Lower lobe of right lung (tissue), 2 donors: ENCODE measurements around the gene CELSR2. TPM values are rescaled to one million over a fixed set of nuclear protein-coding genes. Genes with fewer than 3 reads are reported as not detected.

Experiments
- ATAC-seq, 2 donors: fragments of 200-7000 bp; cut with Tn5 transposase; one replicate each; pipeline ENCODE4 v1.9.1; 2020 to 2022; ENCODE audit warnings: mild to moderate bottlenecking in 2 of 2, moderate library complexity in 2 of 2
- DNase-seq: peaks from one replicate; pipeline ENCODE4 v3.0.0-alpha.2; 2020
- H3K27ac ChIP-seq: fragments of 200-600 bp; one replicate; pipeline ENCODE4 v1.8.0; 2022
- H3K27me3 ChIP-seq: fragments of 200-600 bp; one replicate; pipeline ENCODE4 v1.8.0; 2022; ENCODE audit warnings: low read depth
- H3K36me3 ChIP-seq: fragments of 200-600 bp; one replicate; pipeline ENCODE4 v1.8.0; 2022; ENCODE audit warnings: mild to moderate bottlenecking
- H3K4me1 ChIP-seq: fragments of 200-600 bp; one replicate; pipeline ENCODE4 v1.8.0; 2022
- H3K4me3 ChIP-seq: fragments of 200-600 bp; one replicate; pipeline ENCODE4 v1.8.0; 2022; ENCODE audit warnings: mild to moderate bottlenecking
- H3K9me3 ChIP-seq: fragments of 200-600 bp; one replicate; pipeline ENCODE4 v1.8.0; 2022
- intact Hi-C: fragments of 100-400 bp; cut with DNase I; formaldehyde crosslinking; loops from one replicate; pipeline ENCODE4 v1.11.0; 2022
- total RNA-seq: library from RNA; stranded (reverse); fragmentation: NEBNext Ultra II Directional; extraction: Animal tissue kit (Norgen Biotek cat#: 25700); gene quantifications from one replicate; pipeline ENCODE4 v1.2.1, GENCODE V29; 2021
- TF ChIP-seq, protein P1 (sequence below): fragments of 200-600 bp; IDR thresholded peaks from one replicate; pipeline ENCODE4 v1.8.0; 2022; ENCODE audit warnings: antibody characterized with exemption, mild to moderate bottlenecking
- donor health status: DM: no; HTN: yes; CAD: no; lungs with severe emphysema.

Gene CELSR2
- total RNA-seq, 1 donor from 2014 or later = 7.2 TPM

DNA sequence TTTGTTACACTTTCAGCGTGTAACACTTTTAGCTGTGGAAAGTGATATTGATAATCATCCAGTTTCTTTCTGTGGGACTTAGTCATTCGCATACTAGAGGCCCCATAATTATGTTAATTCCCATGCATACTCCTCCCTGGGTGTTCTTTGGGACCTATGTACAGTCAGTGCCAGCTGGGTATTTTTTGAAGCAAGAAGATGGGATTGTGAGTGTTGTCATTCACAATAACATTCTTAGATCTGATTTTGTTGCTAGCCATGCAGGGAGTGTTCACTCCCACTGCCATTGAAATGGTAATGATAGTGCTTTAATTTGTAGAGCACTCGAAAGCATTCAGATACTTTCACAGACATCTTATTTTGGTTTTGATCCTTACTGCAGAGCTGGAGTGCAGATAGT is 24.0 kb upstream of the CELSR2 start:
- Histone ChIP-seq H3K4me3 (no peak overlapping the region), H3K36me3 (peaks cover 64% of the 10 kb centered on the region), H3K27me3 (no peaks in the 10 kb centered on the region), H3K27ac (no peak overlapping the region), H3K9me3 (no peaks in the 10 kb centered on the region), H3K4me1 (no peaks in the 10 kb centered on the region)
- TF ChIP-seq, protein P1, sequence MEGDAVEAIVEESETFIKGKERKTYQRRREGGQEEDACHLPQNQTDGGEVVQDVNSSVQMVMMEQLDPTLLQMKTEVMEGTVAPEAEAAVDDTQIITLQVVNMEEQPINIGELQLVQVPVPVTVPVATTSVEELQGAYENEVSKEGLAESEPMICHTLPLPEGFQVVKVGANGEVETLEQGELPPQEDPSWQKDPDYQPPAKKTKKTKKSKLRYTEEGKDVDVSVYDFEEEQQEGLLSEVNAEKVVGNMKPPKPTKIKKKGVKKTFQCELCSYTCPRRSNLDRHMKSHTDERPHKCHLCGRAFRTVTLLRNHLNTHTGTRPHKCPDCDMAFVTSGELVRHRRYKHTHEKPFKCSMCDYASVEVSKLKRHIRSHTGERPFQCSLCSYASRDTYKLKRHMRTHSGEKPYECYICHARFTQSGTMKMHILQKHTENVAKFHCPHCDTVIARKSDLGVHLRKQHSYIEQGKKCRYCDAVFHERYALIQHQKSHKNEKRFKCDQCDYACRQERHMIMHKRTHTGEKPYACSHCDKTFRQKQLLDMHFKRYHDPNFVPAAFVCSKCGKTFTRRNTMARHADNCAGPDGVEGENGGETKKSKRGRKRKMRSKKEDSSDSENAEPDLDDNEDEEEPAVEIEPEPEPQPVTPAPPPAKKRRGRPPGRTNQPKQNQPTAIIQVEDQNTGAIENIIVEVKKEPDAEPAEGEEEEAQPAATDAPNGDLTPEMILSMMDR = no peak
- ATAC-seq (no peak), DNase-seq (no peak)
- intact Hi-C loops = no loop called here

DNA sequence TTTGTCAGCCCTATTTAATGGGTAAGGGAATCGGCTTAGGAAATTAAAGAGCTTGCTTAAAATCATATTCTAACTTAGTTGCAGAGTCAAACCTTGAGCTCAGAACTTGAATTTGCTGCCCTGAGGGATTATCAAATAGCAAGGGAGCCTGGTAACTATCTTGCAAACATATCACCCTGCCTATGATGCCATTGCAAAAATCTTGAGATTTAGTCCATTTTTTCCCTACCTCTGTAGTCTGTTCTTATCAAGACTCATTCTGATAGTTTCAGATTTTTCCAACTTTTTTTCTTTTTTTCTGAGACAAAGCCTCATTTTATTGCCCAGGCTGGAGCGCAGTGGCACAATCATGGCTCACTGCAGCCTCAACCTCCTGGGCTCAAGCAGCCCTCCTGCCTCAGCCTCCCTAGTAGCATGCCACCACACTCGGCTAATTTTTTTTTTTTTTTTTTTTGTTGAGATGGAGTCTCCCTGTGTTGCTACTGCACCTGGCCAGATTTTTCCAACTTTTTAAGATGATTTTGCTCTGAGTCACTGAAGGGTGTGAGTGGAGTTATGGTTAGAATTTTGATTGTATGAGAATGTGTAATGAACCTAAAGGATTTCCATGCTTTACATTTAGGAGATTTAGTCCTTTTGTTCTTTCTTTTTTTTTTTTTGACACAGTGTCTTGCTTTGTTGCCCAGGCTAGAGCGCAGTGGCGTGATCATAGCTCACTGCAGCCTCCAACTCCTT is 23.5 kb upstream of the CELSR2 start:
- Histone ChIP-seq H3K4me3 (no peak overlapping the region), H3K4me1 (no peaks in the 10 kb centered on the region), H3K27ac (no peak overlapping the region), H3K27me3 (no peaks in the 10 kb centered on the region), H3K9me3 (no peaks in the 10 kb centered on the region), H3K36me3 (peaks cover 70% of the 10 kb centered on the region)
- ATAC-seq (no peak), DNase-seq (no peak)
- intact Hi-C loops = no loop called here
- TF ChIP-seq, protein P1 = no peak

DNA sequence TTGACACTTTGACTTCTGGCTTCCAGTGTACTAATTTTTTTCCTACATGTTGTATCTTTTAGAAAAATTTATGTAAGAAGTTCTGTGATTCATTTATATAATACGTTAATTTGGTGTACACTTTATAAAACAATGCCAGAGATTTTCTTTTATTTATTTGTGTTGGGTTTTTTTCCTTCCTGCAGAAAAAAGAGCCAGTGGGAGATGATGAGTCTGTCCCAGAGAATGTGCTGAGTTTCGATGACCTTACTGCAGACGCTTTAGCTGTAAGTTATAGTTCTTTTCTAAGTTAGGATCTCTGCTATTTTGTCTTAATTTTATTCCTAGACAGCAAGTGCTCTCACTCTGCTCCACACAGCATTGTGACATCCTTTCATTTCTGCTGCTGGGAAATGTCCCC is 21.2 kb upstream of the CELSR2 start:
- DNase-seq (no peak), ATAC-seq (no peak)
- Histone ChIP-seq H3K4me1 (no peaks in the 10 kb centered on the region), H3K36me3 (peaks cover 81% of the 10 kb centered on the region), H3K4me3 (no peak overlapping the region), H3K27ac (no peak overlapping the region), H3K27me3 (no peaks in the 10 kb centered on the region), H3K9me3 (no peaks in the 10 kb centered on the region)
- intact Hi-C loops = no loop called here
- TF ChIP-seq, protein P1 = no peak

DNA sequence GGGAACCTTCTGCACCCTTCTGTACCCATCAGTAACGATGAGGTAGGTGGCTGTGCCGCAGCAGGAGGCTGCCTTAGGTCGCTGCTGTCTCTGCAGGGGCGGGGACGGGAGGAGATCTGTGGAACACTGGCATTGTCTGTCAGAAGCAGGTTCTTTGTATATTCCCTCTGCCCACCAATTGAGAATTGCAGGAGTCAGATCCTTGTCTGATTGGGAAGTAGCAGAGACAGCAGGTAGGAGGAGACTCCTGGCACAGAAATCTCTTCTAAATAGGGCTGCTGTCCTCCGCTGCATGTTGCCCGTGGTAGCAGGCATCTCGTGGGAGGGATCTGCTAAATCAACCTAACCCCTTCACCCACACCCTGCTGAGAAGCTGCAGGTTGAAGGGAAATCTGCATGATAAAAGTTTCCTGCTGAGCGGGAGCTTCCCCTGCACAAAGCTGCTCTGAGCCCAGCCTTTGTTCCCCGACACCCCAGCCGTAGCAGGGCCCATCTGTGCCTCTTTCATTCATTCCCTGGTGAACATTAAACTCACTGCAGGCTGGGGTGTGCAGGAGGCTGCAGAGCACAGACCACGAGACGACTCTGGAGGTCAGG is 19.7 kb upstream of the CELSR2 start:
- Histone ChIP-seq H3K27me3 (no peaks in the 10 kb centered on the region), H3K36me3 (peaks cover 86% of the 10 kb centered on the region), H3K4me3 (no peak overlapping the region), H3K9me3 (no peaks in the 10 kb centered on the region), H3K4me1 (no peaks in the 10 kb centered on the region), H3K27ac (no peak overlapping the region)
- TF ChIP-seq, protein P1 = no peak
- DNase-seq (no peak), ATAC-seq (no peak)
- intact Hi-C loops = no loop called here

DNA sequence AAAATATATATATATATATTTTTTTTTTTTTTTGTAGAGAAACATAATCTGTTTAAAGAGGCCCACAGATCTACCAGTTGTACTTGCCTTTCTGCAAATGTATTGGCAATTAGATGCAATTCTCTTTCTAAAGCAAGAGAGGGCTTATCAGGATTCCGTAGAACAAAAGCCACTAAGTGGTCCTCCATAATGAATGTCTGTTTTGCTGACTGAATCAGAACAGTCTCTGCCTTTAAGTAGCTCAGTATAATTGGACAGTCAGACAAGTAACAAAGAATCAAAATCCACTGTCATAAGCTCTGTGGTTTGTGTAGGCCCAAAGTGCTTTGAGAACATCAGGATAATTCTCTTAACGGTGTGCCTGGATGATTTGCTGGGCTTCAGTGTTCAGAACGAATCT is 18.3 kb upstream of the CELSR2 start:
- TF ChIP-seq, protein P1 = no peak
- H3K27ac ChIP-seq = no peak overlapping the region
- H3K36me3 ChIP-seq = peaks cover 93% of the 10 kb centered on the region
- H3K4me1 ChIP-seq = no peaks in the 10 kb centered on the region
- no peaks in the 10 kb centered on the region for H3K9me3 ChIP-seq
- no peak for ATAC-seq
- no peak overlapping the region for H3K4me3 ChIP-seq
- H3K27me3 ChIP-seq = no peaks in the 10 kb centered on the region
- DNase-seq = no peak
- intact Hi-C loops = no loop called here
